Mesendoderm (in vitro differentiated cells): ENCODE data around the gene SARS2.

Experiments used
- DNase-seq: peaks from one replicate; pipeline ENCODE4 v3.0.0; 2013
- H2AK5ac ChIP-seq: 2 replicates; pipeline ENCODE4 v1.6.1; 2013; ENCODE audit warnings: low read length, inconsistent platforms
- H2BK120ac ChIP-seq: 2 replicates; pipeline ENCODE4 v1.6.1; 2013; ENCODE audit warnings: low read depth, mild to moderate bottlenecking, low read length, moderate library complexity, mixed read lengths
- H2BK15ac ChIP-seq: replicated peaks from 2 replicates; pipeline ENCODE4 v1.6.1; 2013; ENCODE audit warnings: low read depth, mild to moderate bottlenecking, moderate library complexity
- H2BK5ac ChIP-seq: 2 replicates; pipeline ENCODE4 v1.6.1; 2013; ENCODE audit warnings: low read length, inconsistent platforms
- H3K18ac ChIP-seq: 2 replicates; pipeline ENCODE4 v1.6.1; 2013; ENCODE audit warnings: mild to moderate bottlenecking, low read length, mixed read lengths
- H3K23ac ChIP-seq: one replicate; pipeline ENCODE4 v1.6.1; 2013; ENCODE audit warnings: low read length
- H3K27ac ChIP-seq: 2 replicates; pipeline ENCODE4 v1.5.1; 2013; ENCODE audit warnings: low read depth, mild to moderate bottlenecking, inconsistent platforms, low read length, moderate library complexity
- H3K27me3 ChIP-seq: 2 replicates; pipeline ENCODE4 v1.6.1; 2013; ENCODE audit warnings: low read length, control low read depth, mild to moderate bottlenecking, inconsistent platforms; ENCODE audit not compliant: insufficient read depth, poor library complexity
- H3K36me3 ChIP-seq: 2 replicates; pipeline ENCODE4 v1.6.1; 2013; ENCODE audit warnings: low read length, inconsistent platforms; ENCODE audit not compliant: control insufficient read depth, insufficient read depth
- H3K4ac ChIP-seq: one replicate; pipeline ENCODE4 v1.6.1; 2013; ENCODE audit warnings: low read depth, mild to moderate bottlenecking, low read length, moderate library complexity
- H3K4me1 ChIP-seq: 2 replicates; pipeline ENCODE4 v1.6.1; 2013; ENCODE audit warnings: low read depth, low read length, inconsistent platforms; ENCODE audit not compliant: control insufficient read depth
- H3K4me2 ChIP-seq: 2 replicates; pipeline ENCODE4 v1.6.1; 2013; ENCODE audit warnings: low read length
- H3K4me3 ChIP-seq: 2 replicates; pipeline ENCODE4 v1.5.1; 2013; ENCODE audit warnings: mild to moderate bottlenecking, low read length
- H3K56ac ChIP-seq: one replicate; pipeline ENCODE4 v1.6.1; 2013; ENCODE audit warnings: low read length
- H3K79me1 ChIP-seq: 2 replicates; pipeline ENCODE4 v1.6.1; 2013; ENCODE audit warnings: low read length, inconsistent platforms
- H3K79me2 ChIP-seq: 2 replicates; pipeline ENCODE4 v1.6.1; 2013; ENCODE audit warnings: mild to moderate bottlenecking, low read length; ENCODE audit not compliant: control insufficient read depth, insufficient read depth
- H3K9ac ChIP-seq: 2 replicates; pipeline ENCODE4 v1.6.1; 2013; ENCODE audit warnings: low read length, inconsistent platforms
- H4K5ac ChIP-seq: one replicate; pipeline ENCODE4 v1.6.1; 2013; ENCODE audit warnings: low read length
- H4K8ac ChIP-seq: one replicate; pipeline ENCODE4 v1.6.1; 2013; ENCODE audit warnings: low read depth, mild to moderate bottlenecking, control low read depth, low read length, moderate library complexity
- whole genome bisulfite sequencing: extraction: QIAGEN DNeasy Blood & Tissue Kit; methylation state at CpG from one replicate; pipeline ENCODE4 v1.1.7; 2013; ENCODE audit warnings: low lambda C conversion rate, missing lambda C conversion rate; ENCODE audit not compliant: insufficient coverage; ENCODE audit errors: extremely low coverage; 5-methylcytosine and 5-hydroxymethylcytosine counted together

The SARS2 gene

DNA sequence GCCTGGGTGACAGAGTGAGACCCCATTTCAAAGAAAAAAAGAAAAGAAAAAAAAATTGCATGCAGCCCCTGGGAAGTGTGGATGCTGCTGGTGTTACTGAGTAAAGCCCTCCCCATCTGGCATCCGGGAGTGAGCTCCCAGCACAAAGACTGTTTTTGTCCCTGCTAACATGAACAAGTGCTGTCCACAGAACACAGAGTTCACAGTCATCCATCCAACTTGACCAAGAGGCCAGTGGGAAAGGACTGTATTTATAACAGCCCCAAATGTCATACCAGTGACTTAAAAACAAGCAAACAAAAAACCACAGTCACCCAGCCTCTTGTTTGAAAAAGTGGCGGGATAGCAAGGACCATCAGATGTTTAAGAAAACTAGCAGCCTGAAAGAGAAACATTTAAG is 34.2 kb upstream of the SARS2 start:
- Histone ChIP-seq H4K5ac (no peak overlapping the region), H4K8ac (no peak overlapping the region), H3K9ac (no peak overlapping the region), H3K18ac (no peak overlapping the region), H3K4me2 (no peak overlapping the region), H3K4me3 (no peak overlapping the region), H2AK5ac (no peak overlapping the region), H3K4me1 (no peaks in the 10 kb centered on the region), H3K23ac (no peak overlapping the region), H3K27me3 (no peaks in the 10 kb centered on the region), H3K36me3 (no peaks in the 10 kb centered on the region), H3K79me2 (no peaks in the 10 kb centered on the region), H3K27ac (no peak overlapping the region), H3K79me1 (no peaks in the 10 kb centered on the region), H3K56ac (no peak overlapping the region), H2BK120ac (no peak overlapping the region), H2BK5ac (no peak overlapping the region), H3K4ac (no peak overlapping the region), H2BK15ac (no peak overlapping the region)
- DNase-seq: no peak
- no CpG with 5 or more reads among the region's 2 CpGs for WGBS

DNA sequence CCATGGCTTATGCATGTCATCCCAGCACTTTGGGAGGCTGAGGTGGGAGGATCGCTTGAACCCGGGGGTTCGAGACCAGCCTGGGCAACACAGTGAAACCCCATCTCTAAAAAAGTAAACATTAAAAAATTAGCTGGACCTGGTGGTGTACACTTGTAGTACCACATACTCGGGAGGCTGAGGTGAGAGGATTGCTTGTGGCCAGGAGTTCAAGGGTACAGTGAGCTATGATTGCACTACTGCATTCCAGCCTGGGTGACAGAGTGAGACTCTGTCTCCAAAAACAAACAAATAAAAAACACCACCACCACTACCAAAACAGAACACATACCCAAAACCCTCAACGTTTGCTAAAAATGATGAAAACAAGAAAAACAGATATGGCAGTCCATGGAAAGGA is 29.1 kb upstream of the SARS2 start:
- no peak for DNase-seq
- Histone ChIP-seq H3K18ac (no peak overlapping the region), H4K8ac (no peak overlapping the region), H3K36me3 (no peaks in the 10 kb centered on the region), H4K5ac (no peak overlapping the region), H3K56ac (no peak overlapping the region), H3K4me3 (no peak overlapping the region), H3K23ac (no peak overlapping the region), H3K79me2 (no peaks in the 10 kb centered on the region), H2BK120ac (no peak overlapping the region), H3K27me3 (no peaks in the 10 kb centered on the region), H2BK5ac (no peak overlapping the region), H3K9ac (no peak overlapping the region), H3K79me1 (no peaks in the 10 kb centered on the region), H3K4me2 (no peak overlapping the region), H3K27ac (no peak overlapping the region), H2BK15ac (no peak overlapping the region), H2AK5ac (no peak overlapping the region), H3K4ac (no peak overlapping the region), H3K4me1 (no peaks in the 10 kb centered on the region)
- no CpG with 5 or more reads among the region's 5 CpGs for WGBS

DNA sequence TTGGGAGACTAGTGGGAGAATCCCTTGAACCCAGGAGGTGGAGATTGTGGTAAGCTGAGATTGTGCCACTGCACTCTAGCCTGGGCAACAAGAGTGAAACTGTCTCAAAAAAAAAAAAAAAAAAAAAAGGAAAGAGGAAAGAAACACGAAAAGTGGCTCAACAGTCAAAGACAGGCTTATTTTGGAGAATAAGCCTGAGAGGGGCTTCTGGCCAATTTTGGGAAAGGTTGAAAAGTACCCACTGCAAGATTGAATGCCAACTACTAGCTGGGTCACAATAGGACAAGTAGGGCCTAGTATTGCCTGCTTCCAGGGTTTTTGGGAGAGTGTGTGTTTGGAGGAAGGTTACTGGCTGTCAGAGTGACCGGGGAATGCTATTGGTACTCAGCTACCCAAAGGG is 27.7 kb upstream of the SARS2 start:
- Histone ChIP-seq H3K23ac (no peak overlapping the region), H2BK15ac (no peak overlapping the region), H2BK5ac (no peak overlapping the region), H3K79me2 (no peaks in the 10 kb centered on the region), H3K4ac (no peak overlapping the region), H3K27me3 (no peaks in the 10 kb centered on the region), H3K9ac (no peak overlapping the region), H3K79me1 (no peaks in the 10 kb centered on the region), H3K4me2 (no peak overlapping the region), H4K5ac (no peak overlapping the region), H2BK120ac (no peak overlapping the region), H3K56ac (no peak overlapping the region), H3K4me1 (no peaks in the 10 kb centered on the region), H3K18ac (no peak overlapping the region), H3K27ac (no peak overlapping the region), H4K8ac (no peak overlapping the region), H3K36me3 (no peaks in the 10 kb centered on the region), H2AK5ac (no peak overlapping the region), H3K4me3 (no peak overlapping the region)
- DNase-seq: no peak
- no CpG with 5 or more reads among the region's 2 CpGs for WGBS

DNA sequence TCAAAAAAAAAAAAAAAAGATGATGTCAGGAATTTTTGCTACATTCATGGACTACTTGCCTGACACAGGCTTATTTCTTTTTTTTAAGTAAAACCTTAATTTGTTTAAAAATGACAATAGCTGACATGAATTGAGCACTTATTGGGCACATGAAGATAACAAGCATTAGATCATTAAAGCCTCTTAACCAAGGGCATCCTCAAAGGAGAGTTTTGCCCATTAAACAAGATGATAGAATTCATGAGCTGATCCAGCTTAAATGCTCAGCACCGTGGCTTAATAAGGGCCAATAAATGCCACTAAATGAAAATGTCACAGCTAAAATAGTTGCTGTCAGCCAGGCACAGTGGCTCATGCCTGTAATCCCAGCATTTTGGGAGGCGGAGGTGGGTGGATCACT is 25.7 kb upstream of the SARS2 start:
- Histone ChIP-seq H3K27me3 (no peaks in the 10 kb centered on the region), H3K9ac (no peak overlapping the region), H3K4me3 (no peak overlapping the region), H3K4ac (no peak overlapping the region), H2AK5ac (no peak overlapping the region), H3K79me1 (no peaks in the 10 kb centered on the region), H3K4me2 (no peak overlapping the region), H3K56ac (no peak overlapping the region), H3K79me2 (no peaks in the 10 kb centered on the region), H2BK5ac (no peak overlapping the region), H3K4me1 (peaks cover 2% of the 10 kb centered on the region), H3K27ac (no peak overlapping the region), H4K5ac (no peak overlapping the region), H3K18ac (no peak overlapping the region), H4K8ac (no peak overlapping the region), H3K36me3 (no peaks in the 10 kb centered on the region), H2BK120ac (no peak overlapping the region), H2BK15ac (no peak overlapping the region), H3K23ac (no peak overlapping the region)
- DNase-seq: no peak
- no CpG with 5 or more reads among the region's 2 CpGs for WGBS

- no peak overlapping the region for H2BK5ac ChIP-seq
Observed at GRCh38 chr19:38953677-38954076, 23.1 kb upstream of the SARS2 start.

GRCh38 chr19:38952395-38953165 is 22.0 kb upstream of the SARS2 start:
- H3K36me3 ChIP-seq: no peaks in the 10 kb centered on the region
- H3K4me1 ChIP-seq: peaks cover 2% of the 10 kb centered on the region
- no peak overlapping the region for H2BK15ac ChIP-seq
- H3K4me2 ChIP-seq: no peak overlapping the region
- H3K9ac ChIP-seq: no peak overlapping the region
- no peaks in the 10 kb centered on the region for H3K27me3 ChIP-seq
- H2BK5ac ChIP-seq: no peak overlapping the region
- no peak overlapping the region for H3K27ac ChIP-seq
- no peak overlapping the region for H4K8ac ChIP-seq
- H3K4ac ChIP-seq: no peak overlapping the region
- DNase-seq: peak; percentile 74
- H3K56ac ChIP-seq: no peak overlapping the region
- H2BK120ac ChIP-seq: no peak overlapping the region
- no CpG with 5 or more reads among the region's 13 CpGs for WGBS
- no peaks in the 10 kb centered on the region for H3K79me1 ChIP-seq
- H4K5ac ChIP-seq: no peak overlapping the region
- H3K18ac ChIP-seq: no peak overlapping the region
- H3K79me2 ChIP-seq: no peaks in the 10 kb centered on the region
- no peak overlapping the region for H2AK5ac ChIP-seq
- no peak overlapping the region for H3K4me3 ChIP-seq
- H3K23ac ChIP-seq: no peak overlapping the region

More at GRCh38 chr19:38953677-38954076, 23.1 kb upstream of the SARS2 start:
- Histone ChIP-seq H3K9ac (no peak overlapping the region), H3K4me2 (no peak overlapping the region), H2BK15ac (no peak overlapping the region), H3K4me3 (no peak overlapping the region), H3K4ac (no peak overlapping the region), H3K4me1 (peaks cover 2% of the 10 kb centered on the region), H3K27ac (no peak overlapping the region), H3K79me2 (no peaks in the 10 kb centered on the region), H3K27me3 (no peaks in the 10 kb centered on the region), H2BK120ac (no peak overlapping the region), H2AK5ac (no peak overlapping the region), H4K5ac (no peak overlapping the region), H3K36me3 (no peaks in the 10 kb centered on the region), H3K56ac (no peak overlapping the region), H3K23ac (no peak overlapping the region), H3K79me1 (no peaks in the 10 kb centered on the region), H4K8ac (no peak overlapping the region), H3K18ac (no peak overlapping the region)
- DNase-seq: peak; percentile 25
- WGBS: no CpG with 5 or more reads among the region's 4 CpGs
